Breast epithelium (tissue), 3 donors: ENCODE results near the gene TGDS.

Source experiments
- CTCF ChIP-seq, 3 donors: fragments of 450-650 bp; IDR thresholded peaks; one replicate each; pipeline ENCODE4 v1.5.1; 2016 to 2017; ENCODE audit warnings: antibody characterized with exemption in 3 of 3, mild to moderate bottlenecking in 3 of 3, moderate library complexity in 3 of 3
- POLR2A ChIP-seq: fragments of 450-650 bp; IDR thresholded peaks from one replicate; pipeline ENCODE4 v1.6.1; 2016; ENCODE audit warnings: antibody characterized with exemption, mild to moderate bottlenecking, moderate library complexity

- TF ChIP-seq CTCF (IDR thresholded peaks at IDR 0.05) (no peak), POLR2A (no peak)
Measured at GRCh38 chr13:94613051-94613450, 17.1 kb upstream of the TGDS start.
